ENCODE data around the gene MPP3. TPM values are rescaled to one million over a fixed set of nuclear protein-coding genes. Genes with fewer than 3 reads are reported as not detected.

Gene MPP3
- total RNA-seq, 1 experiment from 2014 or later = 19.5 TPM

DNA sequence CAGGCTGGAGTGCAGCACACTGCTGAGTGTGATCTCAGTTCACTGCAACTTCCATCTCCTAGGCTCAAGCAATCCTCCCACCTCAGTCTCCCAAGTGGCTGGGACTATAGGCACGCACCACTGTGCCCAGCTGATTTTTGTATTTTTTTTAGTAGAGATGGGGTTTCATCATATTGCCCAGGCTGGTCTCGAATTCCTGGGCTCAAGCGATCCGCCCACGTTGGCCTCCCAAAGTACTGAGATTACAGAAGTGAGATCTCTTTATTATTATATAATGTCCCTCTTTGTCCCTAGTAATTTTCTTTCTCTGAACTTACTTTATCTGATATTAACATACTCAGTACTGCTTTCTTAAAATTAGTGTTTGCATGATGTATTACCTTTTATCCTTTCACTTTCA lies 44.4 kb downstream of the MPP3 start:
- Histone ChIP-seq H3K4me2 (ENCODE audit: low read length) (no peak overlapping the region), H3K9ac (ENCODE audit: low read length) (no peak overlapping the region), H3K36me3 (ENCODE audit: control insufficient read depth in 1 of 2, insufficient read depth in 2 of 2, low read length in 2 of 2) (no peaks in the 10 kb centered on the region), H3K79me2 (ENCODE audit: insufficient read depth, low read length) (no peaks in the 10 kb centered on the region), H3K27me3 (ENCODE audit: insufficient read depth, low read length) (no peaks in the 10 kb centered on the region), H3K4me1 (ENCODE audit: control insufficient read depth in 1 of 2, insufficient read depth in 2 of 2, low read length in 2 of 2) (peaks cover 10 to 12% of the 10 kb centered on the region in 2 experiments), H3K4me3 (replicated peaks in 1 of 2; ENCODE audit: low read depth in 1 of 2, low read length in 2 of 2) (no peak overlapping the region), H2AFZ (ENCODE audit: low read depth, low read length, poor library complexity, severe bottlenecking) (no peak overlapping the region), H3K9me3 (ENCODE audit: control insufficient read depth in 1 of 2, insufficient read depth in 1 of 2, low read depth in 1 of 2, low read length in 2 of 2) (no peaks in the 10 kb centered on the region), H3K27ac (ENCODE audit: low read depth, low read length) (no peak overlapping the region), H4K20me1 (ENCODE audit: insufficient read depth) (no peaks in the 10 kb centered on the region), H3K9me2 (ENCODE audit: insufficient read depth) (no peaks in the 10 kb centered on the region)
- CTCF ChIA-PET = interaction anchor here (2.0 kb wide), 1 partner anchor 58 kb away, joined by 6 read pairs; the partner anchor contains the start of gene CD300LG
- BruUV-seq (replicated peaks) = no TSS peak
- intact Hi-C loops (cut with micrococcal nuclease) = no loop called here
- RAD21 ChIA-PET (ENCODE audit: low non-redundant PET in 1 of 2, low total read pairs in 2 of 2, uncharacterized antibody in 2 of 2, unreplicated experiment in 2 of 2) = no interaction called here
- DNase-seq (ENCODE audit: low read depth, low spot score) (no peak), ATAC-seq (no peak)
- TF ChIP-seq CEBPB (IDR thresholded peaks at IDR 0.05; ENCODE audit: low read depth) (no peak), POLR2AphosphoS5 (IDR thresholded peaks at IDR 0.05; ENCODE audit: low read depth, low read length) (no peak)
- POLR2A ChIA-PET = no interaction called here

DNA sequence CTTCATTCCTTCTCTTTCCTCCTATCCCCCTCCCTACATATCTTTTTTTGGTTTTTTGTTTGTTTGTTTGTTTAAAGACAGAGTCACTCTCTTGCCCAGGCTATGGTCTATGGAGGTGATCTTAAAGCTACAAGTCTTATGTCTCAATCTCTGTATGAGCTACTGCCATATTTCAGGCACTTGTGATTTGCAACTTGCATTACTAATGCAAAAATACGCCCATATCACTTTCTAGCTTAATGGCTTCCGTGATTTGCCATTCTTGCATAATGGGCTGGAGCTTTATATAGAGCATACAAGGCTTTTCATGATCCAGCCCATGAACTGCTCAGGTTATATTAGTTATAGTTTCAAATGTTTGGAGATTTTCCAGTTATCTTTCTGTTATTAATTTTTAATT lies 45.2 kb downstream of the MPP3 start:
- ChIA-PET RAD21 (ENCODE audit: low non-redundant PET in 1 of 2, low total read pairs in 2 of 2, uncharacterized antibody in 2 of 2, unreplicated experiment in 2 of 2) (no interaction called here), CTCF (interaction anchor here (2.0 kb wide), 1 partner anchor 59 kb away, joined by 6 read pairs; the partner anchor contains the start of gene CD300LG), POLR2A (no interaction called here)
- no peak overlapping the region for H2AFZ ChIP-seq (ENCODE audit: low read depth, low read length, poor library complexity, severe bottlenecking)
- no peaks in the 10 kb centered on the region for H4K20me1 ChIP-seq (ENCODE audit: insufficient read depth)
- ATAC-seq (no peak), DNase-seq (ENCODE audit: low read depth, low spot score) (no peak)
- no peaks in the 10 kb centered on the region for H3K27me3 ChIP-seq (ENCODE audit: insufficient read depth, low read length)
- H3K4me1 ChIP-seq (ENCODE audit: control insufficient read depth in 1 of 2, insufficient read depth in 2 of 2, low read length in 2 of 2) = peaks cover 10 to 12% of the 10 kb centered on the region in 2 experiments
- H3K79me2 ChIP-seq (ENCODE audit: insufficient read depth, low read length) = no peaks in the 10 kb centered on the region
- intact Hi-C loops (cut with micrococcal nuclease) = no loop called here
- no peak overlapping the region for H3K4me2 ChIP-seq (ENCODE audit: low read length)
- H3K4me3 ChIP-seq (replicated peaks in 1 of 2; ENCODE audit: low read depth in 1 of 2, low read length in 2 of 2) = no peak overlapping the region
- no peak overlapping the region for H3K27ac ChIP-seq (ENCODE audit: low read depth, low read length)
- H3K9me2 ChIP-seq (ENCODE audit: insufficient read depth) = no peaks in the 10 kb centered on the region
- no peak overlapping the region for H3K9ac ChIP-seq (ENCODE audit: low read length)
- BruUV-seq (replicated peaks) = no TSS peak
- H3K9me3 ChIP-seq (ENCODE audit: control insufficient read depth in 1 of 2, insufficient read depth in 1 of 2, low read depth in 1 of 2, low read length in 2 of 2) = no peaks in the 10 kb centered on the region
- no peaks in the 10 kb centered on the region for H3K36me3 ChIP-seq (ENCODE audit: control insufficient read depth in 1 of 2, insufficient read depth in 2 of 2, low read length in 2 of 2)
- TF ChIP-seq ELF1 (IDR thresholded peaks at IDR 0.05; ENCODE audit: borderline replicate concordance, low read depth) (no peak), ZFX (IDR thresholded peaks at IDR 0.05) (no peak), FOSL1 (IDR thresholded peaks at IDR 0.05; ENCODE audit: low read depth) (no peak), ZNF274 (IDR thresholded peaks at IDR 0.05; ENCODE audit: low read depth, low read length) (no peak), POLR2A (IDR thresholded peaks at IDR 0.05; ENCODE audit: borderline replicate concordance, extremely low read depth, insufficient read depth, insufficient read length) (no peak), SP1 (IDR thresholded peaks at IDR 0.05; ENCODE audit: low read depth) (no peak), SIN3A (IDR thresholded peaks at IDR 0.05; ENCODE audit: low read depth) (no peak), REST (IDR thresholded peaks at IDR 0.05; ENCODE audit: low read depth) (no peak), POLR2AphosphoS5 (IDR thresholded peaks at IDR 0.05; ENCODE audit: low read depth, low read length) (no peak), EGR1 (IDR thresholded peaks at IDR 0.05; ENCODE audit: low read depth) (no peak)
- TF ChIP-seq, protein P1, sequence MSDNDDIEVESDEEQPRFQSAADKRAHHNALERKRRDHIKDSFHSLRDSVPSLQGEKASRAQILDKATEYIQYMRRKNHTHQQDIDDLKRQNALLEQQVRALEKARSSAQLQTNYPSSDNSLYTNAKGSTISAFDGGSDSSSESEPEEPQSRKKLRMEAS (IDR thresholded peaks at IDR 0.05) = no peak
- TF ChIP-seq, protein P2, sequence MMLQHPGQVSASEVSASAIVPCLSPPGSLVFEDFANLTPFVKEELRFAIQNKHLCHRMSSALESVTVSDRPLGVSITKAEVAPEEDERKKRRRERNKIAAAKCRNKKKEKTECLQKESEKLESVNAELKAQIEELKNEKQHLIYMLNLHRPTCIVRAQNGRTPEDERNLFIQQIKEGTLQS (IDR thresholded peaks at IDR 0.05) = no peak
